Tibial artery (tissue), 4 donors: ENCODE results near the gene HNRNPD.
"Not testable (repeated sequence)": the region's sequence is repeated elsewhere in the genome, so short reads cannot be mapped to it uniquely, and the experiment has no call there.

Source experiments
- DNase-seq, 2 donors: peaks; one replicate each; pipeline ENCODE4 v3.0.0-alpha.2; 2019
- H3K27ac ChIP-seq, 2 donors: fragments of 200-600 bp; sonication (generic) in 1 of 2; 1 replicate in 1 of 2; 2 replicates in 1 of 2; pipeline ENCODE4 v1.5.1; 2018 to 2019; ENCODE audit warnings: mild to moderate bottlenecking in 1 of 2
- H3K27me3 ChIP-seq, 2 donors: fragments of 200-600 bp; sonication (generic) in 1 of 2; one replicate each; pipeline versions ENCODE4 v1.5.1 to v1.6.0; 2016 to 2019
- H3K36me3 ChIP-seq, 3 donors: fragments of 200-600 bp; sonication (generic) in 2 of 3; one replicate each; pipeline ENCODE4 v1.5.1; 2016 to 2019; ENCODE audit warnings: mild to moderate bottlenecking in 2 of 3
- H3K4me1 ChIP-seq, 4 donors: fragments of 200-600 bp; sonication (generic) in 2 of 4; 1 replicate in 3 of 4; 2 replicates in 1 of 4; pipeline ENCODE4 v1.5.1; 2016 to 2019
- H3K4me3 ChIP-seq, 2 donors: fragments of 200-600 bp; sonication (generic) in 1 of 2; 1 replicate in 1 of 2; 2 replicates in 1 of 2; pipeline ENCODE4 v1.5.1; 2018 to 2019; ENCODE audit warnings: mild to moderate bottlenecking in 2 of 2
- H3K9me3 ChIP-seq, 3 donors: fragments of 200-600 bp; sonication (generic) in 1 of 3; one replicate each; pipeline ENCODE4 v1.5.1; 2016 to 2019
- intact Hi-C: fragments of 100-400 bp; cut with DNase I; formaldehyde crosslinking; loops from one replicate; pipeline ENCODE4 v1.15.0; 2023; ENCODE audit warnings: low total_unique reads
- TF ChIP-seq, protein P1 (sequence below), 2 experiments: fragments of 200-600 bp in 1 of 2; fragments of 450-650 bp in 1 of 2; IDR thresholded peaks; one replicate each; pipeline ENCODE4 v1.5.1; 2017 to 2019; ENCODE audit warnings: antibody characterized with exemption in 2 of 2, mild to moderate bottlenecking in 1 of 2, moderate library complexity in 1 of 2

The HNRNPD gene

DNA sequence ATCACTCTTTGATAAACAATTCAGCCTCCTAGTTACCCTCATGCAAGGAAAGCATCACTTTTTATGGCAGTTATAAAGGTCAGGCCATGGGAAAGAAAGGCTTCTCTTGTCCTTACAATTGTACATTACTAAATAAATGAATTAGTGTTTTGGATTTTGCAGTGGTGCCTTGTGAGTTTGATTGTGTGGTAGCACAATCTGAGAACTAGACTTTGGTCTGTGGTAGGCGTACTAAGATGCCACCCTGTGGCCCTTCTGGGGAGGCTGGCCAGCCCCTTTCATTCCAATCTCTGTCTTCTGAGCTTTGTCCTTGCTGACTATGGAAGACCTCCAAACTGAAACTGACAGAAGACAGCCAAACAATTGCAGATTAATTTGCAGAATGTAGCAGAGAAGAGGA, 14.6 kb upstream of the HNRNPD start:
- TF ChIP-seq, protein P1, sequence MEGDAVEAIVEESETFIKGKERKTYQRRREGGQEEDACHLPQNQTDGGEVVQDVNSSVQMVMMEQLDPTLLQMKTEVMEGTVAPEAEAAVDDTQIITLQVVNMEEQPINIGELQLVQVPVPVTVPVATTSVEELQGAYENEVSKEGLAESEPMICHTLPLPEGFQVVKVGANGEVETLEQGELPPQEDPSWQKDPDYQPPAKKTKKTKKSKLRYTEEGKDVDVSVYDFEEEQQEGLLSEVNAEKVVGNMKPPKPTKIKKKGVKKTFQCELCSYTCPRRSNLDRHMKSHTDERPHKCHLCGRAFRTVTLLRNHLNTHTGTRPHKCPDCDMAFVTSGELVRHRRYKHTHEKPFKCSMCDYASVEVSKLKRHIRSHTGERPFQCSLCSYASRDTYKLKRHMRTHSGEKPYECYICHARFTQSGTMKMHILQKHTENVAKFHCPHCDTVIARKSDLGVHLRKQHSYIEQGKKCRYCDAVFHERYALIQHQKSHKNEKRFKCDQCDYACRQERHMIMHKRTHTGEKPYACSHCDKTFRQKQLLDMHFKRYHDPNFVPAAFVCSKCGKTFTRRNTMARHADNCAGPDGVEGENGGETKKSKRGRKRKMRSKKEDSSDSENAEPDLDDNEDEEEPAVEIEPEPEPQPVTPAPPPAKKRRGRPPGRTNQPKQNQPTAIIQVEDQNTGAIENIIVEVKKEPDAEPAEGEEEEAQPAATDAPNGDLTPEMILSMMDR (IDR thresholded peaks at IDR 0.05) = no peak
- DNase-seq = no peak
- intact Hi-C loops = no loop called here
- Histone ChIP-seq H3K36me3 (no peaks in the 10 kb centered on the region), H3K9me3 (no peaks in the 10 kb centered on the region), H3K4me1 (no peaks in the 10 kb centered on the region), H3K4me3 (no peak overlapping the region), H3K27me3 (no peaks in the 10 kb centered on the region), H3K27ac (no peak overlapping the region)

DNA sequence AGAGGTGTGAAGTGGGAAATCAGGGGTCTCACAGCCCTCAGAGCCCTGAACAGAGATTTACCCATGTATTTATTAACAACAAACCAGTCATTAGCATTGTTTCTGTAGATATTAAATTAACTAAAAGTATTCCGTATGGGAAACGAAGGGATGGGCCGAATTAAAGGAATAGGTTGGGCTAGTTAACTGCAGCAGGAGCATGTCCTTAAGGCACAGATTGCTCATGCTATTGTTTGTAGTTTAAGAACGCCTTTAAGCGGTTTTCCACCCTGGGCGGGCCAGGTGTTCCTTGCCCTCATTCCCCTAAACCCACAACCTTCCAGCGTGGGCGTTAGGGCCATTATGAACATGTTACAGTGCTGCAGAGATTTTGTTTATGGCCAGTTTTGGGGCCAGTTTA, 12.5 kb upstream of the HNRNPD start:
- H3K4me3 ChIP-seq, H3K9me3 ChIP-seq, H3K36me3 ChIP-seq, DNase-seq, intact Hi-C loops, H3K27ac ChIP-seq, H3K4me1 ChIP-seq, H3K27me3 ChIP-seq: not testable (repeated sequence)

DNA sequence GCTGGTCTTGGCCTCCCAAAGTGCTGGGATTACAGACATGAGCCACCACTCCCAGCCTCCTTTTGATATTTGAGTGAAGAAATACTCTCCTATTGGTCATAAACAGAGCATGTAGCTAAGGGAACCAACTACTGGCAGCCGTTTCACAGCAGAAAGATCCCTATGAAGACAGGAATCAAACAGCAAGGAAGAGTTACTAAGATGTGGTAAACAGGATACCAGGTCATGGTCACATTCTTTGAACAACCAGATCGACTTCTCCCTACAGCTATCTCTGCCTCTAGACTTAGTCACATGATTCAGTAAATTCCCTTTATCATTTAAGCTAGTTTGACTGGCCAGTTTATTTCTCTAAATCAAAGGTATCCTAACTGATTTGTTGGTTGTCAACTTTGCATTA, 9.0 kb upstream of the HNRNPD start:
- H3K27ac ChIP-seq = no peak overlapping the region
- H3K4me3 ChIP-seq = no peak overlapping the region
- TF ChIP-seq, protein P1 (IDR thresholded peaks at IDR 0.05) = no peak
- H3K9me3 ChIP-seq = no peaks in the 10 kb centered on the region
- intact Hi-C loops = no loop called here
- no peaks in the 10 kb centered on the region for H3K27me3 ChIP-seq
- H3K36me3 ChIP-seq = peaks cover 0 to 4% (median 0%) of the 10 kb centered on the region in 3 donors
- DNase-seq = no peak
- no peaks in the 10 kb centered on the region for H3K4me1 ChIP-seq

DNA sequence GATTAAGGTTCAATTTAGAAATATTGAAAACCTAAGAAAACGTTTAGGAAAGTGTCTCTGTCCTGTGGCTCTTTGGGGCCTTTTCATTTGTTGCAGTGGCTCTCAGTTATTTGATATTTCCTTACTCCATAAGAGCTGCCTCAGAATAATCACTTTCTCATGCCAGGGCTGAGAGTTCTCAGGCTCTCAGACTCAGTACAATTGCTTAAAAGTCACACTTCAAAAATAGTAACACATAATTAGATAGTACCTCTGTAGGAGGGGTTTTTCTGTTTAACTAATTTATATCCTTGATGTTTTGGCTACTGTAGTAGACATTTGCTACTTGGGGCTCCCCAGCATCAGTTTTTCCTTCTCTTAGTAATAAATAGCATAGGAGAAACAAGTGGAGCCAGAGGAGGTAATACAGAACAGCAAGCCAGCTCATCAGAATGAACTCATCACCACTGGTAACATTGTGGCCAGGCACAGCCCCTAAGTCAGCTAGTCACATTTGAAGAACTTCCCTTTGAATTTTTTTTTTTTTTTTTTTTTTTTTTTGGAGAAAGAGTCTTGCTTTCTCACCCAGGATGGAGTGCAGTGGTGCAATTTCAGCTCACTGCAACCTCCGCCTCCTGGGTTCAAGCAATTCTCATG, 8.0 kb upstream of the HNRNPD start:
- Histone ChIP-seq H3K4me1 (no peaks in the 10 kb centered on the region), H3K36me3 (peaks cover 0 to 4% (median 0%) of the 10 kb centered on the region in 3 donors), H3K27me3 (no peaks in the 10 kb centered on the region), H3K4me3 (no peak overlapping the region), H3K27ac (no peak overlapping the region), H3K9me3 (no peaks in the 10 kb centered on the region)
- intact Hi-C loops = no loop called here
- no peak for DNase-seq
- TF ChIP-seq, protein P1 (IDR thresholded peaks at IDR 0.05) = no peak

DNA sequence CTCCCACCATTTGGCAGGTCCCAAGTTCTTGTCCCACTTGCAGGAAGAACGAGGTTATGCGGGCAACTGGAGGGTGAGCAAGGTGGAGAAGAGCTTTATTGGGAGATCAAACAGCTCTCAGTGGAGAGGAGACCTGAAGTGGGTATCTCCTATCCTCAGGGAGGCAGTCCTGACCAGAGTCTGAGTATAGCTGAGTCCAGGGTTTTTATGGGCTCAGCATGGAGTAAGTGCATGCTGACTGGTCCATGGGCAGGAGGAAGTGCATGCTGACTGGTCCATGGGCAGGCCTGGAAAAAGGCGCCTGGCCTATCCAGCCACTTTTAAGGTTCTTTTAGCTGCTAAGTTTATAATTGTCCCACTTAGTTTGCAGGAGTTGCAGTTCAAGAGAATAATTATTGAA, 7.4 kb upstream of the HNRNPD start:
- no peak for DNase-seq
- H3K27me3 ChIP-seq = no peaks in the 10 kb centered on the region
- intact Hi-C loops = no loop called here
- no peak overlapping the region for H3K4me3 ChIP-seq
- peaks cover 0 to 4% (median 0%) of the 10 kb centered on the region in 3 donors for H3K36me3 ChIP-seq
- H3K4me1 ChIP-seq = peaks cover 0 to 4% (median 1%) of the 10 kb centered on the region in 4 donors
- TF ChIP-seq, protein P1 (IDR thresholded peaks at IDR 0.05) = no peak
- no peak overlapping the region for H3K27ac ChIP-seq
- no peaks in the 10 kb centered on the region for H3K9me3 ChIP-seq

DNA sequence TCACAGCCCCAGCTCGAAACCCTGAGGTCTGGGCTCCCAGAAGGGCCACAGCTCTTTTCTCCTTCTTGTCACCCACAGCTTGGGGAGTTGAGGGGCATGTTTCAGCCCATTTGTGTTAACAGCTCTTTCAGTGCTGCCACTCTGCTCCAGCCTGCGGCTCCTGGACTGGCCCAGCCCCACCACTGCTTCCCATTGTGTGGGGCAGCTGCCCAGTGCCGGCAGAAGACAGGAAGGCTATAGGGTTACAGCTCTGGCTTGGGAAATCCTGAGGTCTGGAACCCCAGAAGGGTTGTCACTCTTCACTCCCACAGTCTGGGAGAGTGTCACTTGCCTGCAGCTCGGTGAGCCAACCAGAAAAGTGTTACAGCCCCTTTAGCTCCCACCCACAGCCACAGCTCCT, 7.0 kb upstream of the HNRNPD start:
- intact Hi-C loops = no loop called here
- H3K4me3 ChIP-seq = no peak overlapping the region
- TF ChIP-seq, protein P1 (IDR thresholded peaks at IDR 0.05) = no peak
- H3K36me3 ChIP-seq = peaks cover 0 to 4% (median 0%) of the 10 kb centered on the region in 3 donors
- no peak overlapping the region for H3K27ac ChIP-seq
- H3K9me3 ChIP-seq = no peaks in the 10 kb centered on the region
- peaks cover 0 to 8% (median 3%) of the 10 kb centered on the region in 4 donors for H3K4me1 ChIP-seq
- DNase-seq = no peak
- H3K27me3 ChIP-seq = no peaks in the 10 kb centered on the region
